Body of pancreas (tissue), 4 donors: ENCODE measurements around the gene NPS.

Experiments used
- POLR2A ChIP-seq, 3 donors: fragments of 450-650 bp; IDR thresholded peaks; one replicate each; pipeline ENCODE4 v1.6.1; 2016; ENCODE audit warnings: antibody characterized with exemption in 3 of 3, mild to moderate bottlenecking in 2 of 3
- TF ChIP-seq, protein P1 (sequence below), 7 experiments: fragments of 450-650 bp in 4 of 7; fragments of 200-600 bp in 3 of 7; sonication (generic) in 3 of 7; IDR thresholded peaks; one replicate each; pipeline ENCODE4 v1.5.1; 2016 to 2019; ENCODE audit warnings: antibody characterized with exemption in 7 of 7

DNA sequence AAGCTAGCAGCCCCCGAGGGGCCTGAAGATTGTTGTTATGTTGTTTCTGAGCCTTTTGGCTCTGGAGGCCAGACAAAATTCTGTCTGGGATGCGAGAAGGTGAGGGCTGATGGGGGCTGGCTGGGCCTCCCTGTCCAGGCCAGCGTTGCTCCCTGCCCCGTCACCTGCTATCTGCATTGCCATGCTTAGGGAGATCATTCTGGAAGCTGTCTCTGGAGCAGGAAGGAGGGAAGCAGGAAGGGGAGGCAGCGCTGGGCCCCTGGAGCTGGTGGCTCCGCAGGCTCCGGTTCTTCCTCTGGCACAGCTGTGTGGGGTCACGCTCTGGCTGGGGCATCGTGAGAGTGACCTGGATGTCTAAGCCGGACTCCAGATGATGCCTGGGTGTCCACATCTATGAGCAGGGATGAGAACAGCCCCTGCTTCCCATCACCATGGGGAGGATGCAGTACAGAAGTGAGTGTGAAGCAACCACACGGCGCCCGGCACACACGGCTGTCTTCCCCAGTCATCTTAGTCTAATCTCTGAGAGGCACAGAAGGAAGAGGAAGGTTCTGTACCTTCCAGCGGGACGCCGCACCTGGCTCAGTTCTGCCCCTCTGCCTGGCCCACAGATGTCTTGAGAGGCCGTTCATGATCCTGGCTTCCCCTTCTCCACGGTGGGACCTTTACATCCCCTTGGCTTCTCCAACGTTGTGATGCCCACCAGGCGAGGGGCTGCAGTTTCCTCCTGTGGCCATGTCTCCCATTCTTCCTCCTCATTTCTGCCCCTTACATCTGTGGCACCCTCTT lies 11.9 kb upstream of the NPS start:
- TF ChIP-seq, protein P1, sequence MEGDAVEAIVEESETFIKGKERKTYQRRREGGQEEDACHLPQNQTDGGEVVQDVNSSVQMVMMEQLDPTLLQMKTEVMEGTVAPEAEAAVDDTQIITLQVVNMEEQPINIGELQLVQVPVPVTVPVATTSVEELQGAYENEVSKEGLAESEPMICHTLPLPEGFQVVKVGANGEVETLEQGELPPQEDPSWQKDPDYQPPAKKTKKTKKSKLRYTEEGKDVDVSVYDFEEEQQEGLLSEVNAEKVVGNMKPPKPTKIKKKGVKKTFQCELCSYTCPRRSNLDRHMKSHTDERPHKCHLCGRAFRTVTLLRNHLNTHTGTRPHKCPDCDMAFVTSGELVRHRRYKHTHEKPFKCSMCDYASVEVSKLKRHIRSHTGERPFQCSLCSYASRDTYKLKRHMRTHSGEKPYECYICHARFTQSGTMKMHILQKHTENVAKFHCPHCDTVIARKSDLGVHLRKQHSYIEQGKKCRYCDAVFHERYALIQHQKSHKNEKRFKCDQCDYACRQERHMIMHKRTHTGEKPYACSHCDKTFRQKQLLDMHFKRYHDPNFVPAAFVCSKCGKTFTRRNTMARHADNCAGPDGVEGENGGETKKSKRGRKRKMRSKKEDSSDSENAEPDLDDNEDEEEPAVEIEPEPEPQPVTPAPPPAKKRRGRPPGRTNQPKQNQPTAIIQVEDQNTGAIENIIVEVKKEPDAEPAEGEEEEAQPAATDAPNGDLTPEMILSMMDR (IDR thresholded peaks at IDR 0.05) = no peak
- TF ChIP-seq POLR2A (IDR thresholded peaks at IDR 0.05) = no peak
